Panc1 (cell line): ENCODE measurements around the gene OPN4. TPM values are rescaled to one million over a fixed set of nuclear protein-coding genes. Genes with fewer than 3 reads are reported as not detected.

ENCODE experiments used
- ATAC-seq: fragments of 200-7000 bp; cut with Tn5 transposase; 2 replicates; pipeline ENCODE4 v1.9.1; 2020; ENCODE audit warnings: mild to moderate bottlenecking, moderate library complexity
- BruUV-seq: library from RNA; stranded (reverse); fragments of 400-500 nt; replicated peaks from 2 replicates; lab custom pipeline; 2021; lab: Mats Ljungman, UMichigan
- CTCF ChIA-PET: fragments of 300-600 bp; sonication (Branson Sonifier 250); formaldehyde crosslinking; loops from one replicate; lab custom pipeline; 2022; ENCODE audit warnings: antibody characterized with exemption; lab: Charles Lee
- POLR2A ChIA-PET: fragments of 300-600 bp; sonication (Branson Sonifier 250); formaldehyde crosslinking; loops from one replicate; lab custom pipeline; 2022; ENCODE audit warnings: antibody characterized with exemption; lab: Charles Lee
- DNase-seq: peaks from one replicate; pipeline ENCODE4 v3.0.0-alpha.2; 2010; ENCODE audit warnings: low read depth, low spot score
- H3K27ac ChIP-seq: 2 replicates; pipeline ENCODE4 v1.5.1; 2011; ENCODE audit warnings: mild to moderate bottlenecking, low read length, inconsistent platforms
- H3K27me3 ChIP-seq: fragments of 200-500 bp; sonication (Bioruptor generic); 2 replicates; pipeline ENCODE4 v1.6.0; 2014; ENCODE audit warnings: low read length, inconsistent platforms; ENCODE audit not compliant: control insufficient read depth, insufficient read depth
- H3K36me3 ChIP-seq: fragments of 200-500 bp; sonication (Bioruptor generic); 2 replicates; pipeline ENCODE4 v1.5.1; 2014; ENCODE audit warnings: inconsistent platforms, mild to moderate bottlenecking, low read length, moderate library complexity; ENCODE audit not compliant: control insufficient read depth, insufficient read depth
- H3K4me1 ChIP-seq: 2 replicates; pipeline ENCODE4 v1.5.1; 2011; ENCODE audit warnings: inconsistent platforms, mild to moderate bottlenecking, low read length, moderate library complexity; ENCODE audit not compliant: control insufficient read depth, insufficient read depth
- H3K4me3 ChIP-seq, 2 experiments: 2 replicates each; pipeline ENCODE4 v1.5.1; 2011 to 2012; ENCODE audit warnings: low read depth in 2 of 2, low read length in 2 of 2, mild to moderate bottlenecking in 2 of 2, inconsistent platforms in 1 of 2, moderate library complexity in 1 of 2
- H3K9me3 ChIP-seq: fragments of 200-500 bp; sonication (Bioruptor generic); 2 replicates; pipeline ENCODE4 v1.5.1; 2014; ENCODE audit warnings: low read depth, mild to moderate bottlenecking, inconsistent platforms, low read length, moderate library complexity; ENCODE audit not compliant: control insufficient read depth, insufficient read depth
- CTCF ChIP-seq: fragments of 450-650 bp; IDR thresholded peaks from 2 replicates; pipeline ENCODE4 v1.5.1; 2017; ENCODE audit warnings: mild to moderate bottlenecking
- POLR2AphosphoS5 ChIP-seq: IDR thresholded peaks from 2 replicates; pipeline ENCODE4 v1.6.1; 2012; ENCODE audit warnings: mild to moderate bottlenecking, low read depth, low read length, moderate library complexity
- REST ChIP-seq, 2 experiments: IDR thresholded peaks; 2 replicates each; pipeline ENCODE4 v1.6.1; 2011 to 2012; ENCODE audit warnings: low read depth in 2 of 2, control low read depth in 1 of 2, low read length in 1 of 2, mild to moderate bottlenecking in 1 of 2, moderate library complexity in 1 of 2; ENCODE audit not compliant: insufficient read depth in 1 of 2
- SIN3A ChIP-seq: IDR thresholded peaks from 2 replicates; pipeline ENCODE4 v1.6.1; 2012; ENCODE audit warnings: low read depth, mild to moderate bottlenecking, low read length, moderate library complexity, borderline replicate concordance; ENCODE audit not compliant: insufficient read depth
- TCF7L2 ChIP-seq: IDR thresholded peaks from 2 replicates; pipeline ENCODE4 v1.6.1; 2011; ENCODE audit warnings: mild to moderate bottlenecking, low read depth, low read length, inconsistent platforms
- in situ Hi-C: cut with HindIII; loops from 2 replicates; pipeline ENCODE4 v1.10.0; 2016; ENCODE audit warnings: low sequenced_read_pairs, low pct_unique_long_range_greater_than_20kb
- intact Hi-C: fragments of 100-400 bp; cut with micrococcal nuclease; formaldehyde crosslinking; loops from one replicate; pipeline ENCODE4 v1.10.0; 2022; ENCODE audit not compliant: unreplicated experiment
- total RNA-seq: library from RNA; stranded (reverse); gene quantifications from one replicate; pipeline ENCODE4 v1.2.1, GENCODE V29; 2021; ENCODE audit not compliant: unreplicated experiment

OPN4 gene
- total RNA-seq, 1 experiment from 2014 or later = not detected

- Histone ChIP-seq H3K9me3 (no peaks in the 10 kb centered on the region), H3K27ac (no peak overlapping the region), H3K27me3 (no peaks in the 10 kb centered on the region), H3K4me1 (peaks cover 23% of the 10 kb centered on the region), H3K4me3 (no peak overlapping the region), H3K36me3 (no peaks in the 10 kb centered on the region)
- CTCF ChIA-PET = interaction anchor here (0.7 kb wide), 1 partner anchor 254 kb away, joined by 3 read pairs; no protein-coding TSS in a partner anchor
- DNase-seq (no peak), ATAC-seq (no peak)
- BruUV-seq = no TSS peak
- in situ Hi-C loops (no loop called here), intact Hi-C loops (loop anchor here (10.0 kb wide), 1 partner anchor 61 kb away; no protein-coding TSS in a partner anchor)
- POLR2A ChIA-PET = no interaction called here
- no peak for TF ChIP-seq TCF7L2
- no peak for TF ChIP-seq CTCF
- TF ChIP-seq SIN3A = no peak
Measured at GRCh38 chr10:86685416-86685815, 31.1 kb downstream of the OPN4 start.

- no peak for ATAC-seq
- no peak overlapping the region for H3K4me3 ChIP-seq
- BruUV-seq = no TSS peak
- no peak overlapping the region for H3K27ac ChIP-seq
- H3K36me3 ChIP-seq = no peaks in the 10 kb centered on the region
- ChIA-PET POLR2A (no interaction called here), CTCF (no interaction called here)
- no peak for DNase-seq
- in situ Hi-C loops = no loop called here
- no peak for TF ChIP-seq REST (IDR thresholded peaks at IDR 0.05; ENCODE audit: insufficient read depth in 1 of 2, low read depth in 2 of 2, low read length in 1 of 2)
- no peak for TF ChIP-seq CTCF
- no peak for TF ChIP-seq POLR2AphosphoS5
- TF ChIP-seq SIN3A = no peak
- no peak for TF ChIP-seq TCF7L2
- H3K27me3 ChIP-seq = no peaks in the 10 kb centered on the region
- H3K9me3 ChIP-seq = no peaks in the 10 kb centered on the region
- H3K4me1 ChIP-seq = peaks cover 21% of the 10 kb centered on the region
- intact Hi-C loops = loop anchor here (10.0 kb wide), 1 partner anchor 61 kb away; no protein-coding TSS in a partner anchor
Measured at GRCh38 chr10:86685893-86686632, 31.7 kb downstream of the OPN4 start.
